Ectodermal cell (in vitro differentiated cells): ENCODE data around the gene TNS3.

Experiments used
- H3K27ac ChIP-seq: 2 replicates; pipeline ENCODE4 v1.7.0; 2013; ENCODE audit warnings: mild to moderate bottlenecking, low read depth, low read length; ENCODE audit not compliant: insufficient read depth, poor library complexity, severe bottlenecking
- H3K27me3 ChIP-seq: 2 replicates; pipeline ENCODE4 v1.7.0; 2013; ENCODE audit warnings: mild to moderate bottlenecking, low read length; ENCODE audit not compliant: insufficient read depth, control insufficient read depth, poor library complexity, severe bottlenecking
- H3K36me3 ChIP-seq: one replicate; pipeline ENCODE4 v1.7.0; 2013; ENCODE audit warnings: low read length; ENCODE audit not compliant: control insufficient read depth, insufficient read depth
- H3K4me1 ChIP-seq: one replicate; pipeline ENCODE4 v1.7.0; 2013; ENCODE audit warnings: low read length; ENCODE audit not compliant: control insufficient read depth, insufficient read depth
- H3K4me3 ChIP-seq: 2 replicates; pipeline ENCODE4 v1.7.0; 2013; ENCODE audit warnings: low read depth, low read length, control low read depth; ENCODE audit not compliant: insufficient read depth
- H3K9me3 ChIP-seq: 2 replicates; pipeline ENCODE4 v1.7.0; 2013; ENCODE audit warnings: mild to moderate bottlenecking, low read length, moderate library complexity; ENCODE audit not compliant: control insufficient read depth
- WGBS, 2 experiments: methylation state at CpG; one replicate each; pipeline ENCODE4 v1.1.7; 2013; ENCODE audit warnings: missing lambda C conversion rate in 2 of 2; 5-methylcytosine and 5-hydroxymethylcytosine counted together

Gene TNS3

GRCh38 chr7:47454069-47454973 lies 127.6 kb downstream of the TNS3 start:
- H3K9me3 ChIP-seq = no peaks in the 10 kb centered on the region
- H3K4me1 ChIP-seq = peaks cover 26% of the 10 kb centered on the region
- no peaks in the 10 kb centered on the region for H3K27me3 ChIP-seq
- H3K36me3 ChIP-seq = no peaks in the 10 kb centered on the region
- WGBS, 2 experiments = 76 to 79% methylated on average over 14 of the region's 14 CpGs
- no peak overlapping the region for H3K4me3 ChIP-seq
- no peak overlapping the region for H3K27ac ChIP-seq

GRCh38 chr7:47453093-47454061 lies 128.5 kb downstream of the TNS3 start:
- H3K27me3 ChIP-seq = no peaks in the 10 kb centered on the region
- H3K27ac ChIP-seq = no peak overlapping the region
- H3K4me3 ChIP-seq = no peak overlapping the region
- no peaks in the 10 kb centered on the region for H3K9me3 ChIP-seq
- peaks cover 26% of the 10 kb centered on the region for H3K4me1 ChIP-seq
- no peaks in the 10 kb centered on the region for H3K36me3 ChIP-seq
- whole genome bisulfite sequencing, 2 experiments = 83 to 86% methylated on average over 22 to 23 of the region's 23 CpGs

DNA sequence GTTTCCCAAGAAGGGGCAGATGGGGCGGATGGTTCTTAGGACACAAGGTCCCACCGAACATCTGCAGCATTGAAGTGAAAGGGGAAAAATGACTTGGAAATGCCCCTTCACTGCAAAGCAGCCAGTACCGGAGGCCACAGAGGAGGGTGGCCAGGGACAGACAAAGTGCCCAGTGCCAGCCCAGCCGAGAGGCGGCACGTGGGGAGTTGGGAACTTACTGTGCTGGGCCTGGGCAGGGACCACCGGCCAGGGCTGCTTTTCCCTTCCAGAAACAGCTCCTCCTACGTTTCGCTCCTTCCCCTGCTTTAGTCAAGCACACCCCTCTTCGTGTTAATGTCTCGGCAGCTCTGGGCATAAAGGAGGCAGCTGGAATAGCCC lies 129.2 kb downstream of the TNS3 start:
- H3K27ac ChIP-seq = no peak overlapping the region
- H3K4me3 ChIP-seq = no peak overlapping the region
- WGBS, 2 experiments = 82 to 84% methylated on average over 11 of the region's 11 CpGs
- no peaks in the 10 kb centered on the region for H3K27me3 ChIP-seq
- no peaks in the 10 kb centered on the region for H3K9me3 ChIP-seq
- no peaks in the 10 kb centered on the region for H3K36me3 ChIP-seq
- H3K4me1 ChIP-seq = peaks cover 26% of the 10 kb centered on the region

- 92 to 93% methylated on average over 3 of the region's 3 CpGs for WGBS, 2 experiments
- no peak overlapping the region for H3K27ac ChIP-seq
- peaks cover 26% of the 10 kb centered on the region for H3K4me1 ChIP-seq
- no peaks in the 10 kb centered on the region for H3K27me3 ChIP-seq
- no peaks in the 10 kb centered on the region for H3K9me3 ChIP-seq
- H3K4me3 ChIP-seq = no peak overlapping the region
- no peaks in the 10 kb centered on the region for H3K36me3 ChIP-seq
Observed at GRCh38 chr7:47452295-47452694, 129.6 kb downstream of the TNS3 start.

GRCh38 chr7:47451851-47452205 lies 130.1 kb downstream of the TNS3 start:
- Histone ChIP-seq H3K27ac (no peak overlapping the region), H3K4me3 (no peak overlapping the region)

DNA sequence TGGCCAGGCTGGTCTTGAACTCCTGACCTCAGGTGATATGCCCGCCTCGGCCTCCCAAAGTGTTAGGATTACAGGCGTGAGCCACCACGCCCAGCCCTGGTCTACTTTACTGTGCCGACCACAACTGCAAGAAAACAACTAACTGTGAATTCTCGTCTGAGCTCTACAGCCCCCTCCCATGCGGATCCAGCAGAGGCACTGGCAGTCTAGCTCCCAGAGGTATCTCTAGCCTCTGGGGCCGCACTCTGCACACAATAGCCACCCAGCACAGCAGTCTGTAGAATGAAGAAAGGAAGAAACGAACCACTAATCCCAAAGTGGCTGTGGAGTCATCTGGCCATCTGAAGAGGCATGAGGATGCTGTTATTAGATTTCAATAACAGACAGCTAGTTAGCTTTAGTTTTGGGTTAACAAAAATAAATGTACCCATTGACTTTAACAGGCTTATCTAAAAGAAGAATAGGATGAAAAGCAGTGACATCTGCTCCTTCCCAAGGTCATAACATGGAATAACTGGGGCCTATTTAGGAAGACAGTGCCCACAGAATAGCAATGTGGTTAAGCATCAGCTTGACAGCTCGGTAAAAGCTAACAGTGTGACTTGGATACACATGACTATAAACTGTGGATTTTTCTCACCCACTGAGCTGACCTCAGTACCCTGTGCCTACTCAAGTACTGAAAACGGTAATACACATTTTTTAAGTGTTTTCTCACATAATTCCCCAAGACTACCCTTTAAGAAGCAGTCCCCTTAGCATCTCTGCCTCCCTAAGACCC lies 131.9 kb downstream of the TNS3 start:
- no peaks in the 10 kb centered on the region for H3K27me3 ChIP-seq
- H3K36me3 ChIP-seq = no peaks in the 10 kb centered on the region
- H3K4me1 ChIP-seq = peaks cover 34% of the 10 kb centered on the region
- 86 to 90% methylated on average over 11 of the region's 11 CpGs for WGBS, 2 experiments
- H3K4me3 ChIP-seq = no peak overlapping the region
- no peaks in the 10 kb centered on the region for H3K9me3 ChIP-seq
- no peak overlapping the region for H3K27ac ChIP-seq

More at GRCh38 chr7:47451851-47452205, 130.1 kb downstream of the TNS3 start:
- WGBS, 2 experiments = 73 to 78% methylated on average over 3 of the region's 3 CpGs
- Histone ChIP-seq H3K36me3 (no peaks in the 10 kb centered on the region), H3K4me1 (peaks cover 31% of the 10 kb centered on the region), H3K27me3 (no peaks in the 10 kb centered on the region), H3K9me3 (no peaks in the 10 kb centered on the region)

DNA sequence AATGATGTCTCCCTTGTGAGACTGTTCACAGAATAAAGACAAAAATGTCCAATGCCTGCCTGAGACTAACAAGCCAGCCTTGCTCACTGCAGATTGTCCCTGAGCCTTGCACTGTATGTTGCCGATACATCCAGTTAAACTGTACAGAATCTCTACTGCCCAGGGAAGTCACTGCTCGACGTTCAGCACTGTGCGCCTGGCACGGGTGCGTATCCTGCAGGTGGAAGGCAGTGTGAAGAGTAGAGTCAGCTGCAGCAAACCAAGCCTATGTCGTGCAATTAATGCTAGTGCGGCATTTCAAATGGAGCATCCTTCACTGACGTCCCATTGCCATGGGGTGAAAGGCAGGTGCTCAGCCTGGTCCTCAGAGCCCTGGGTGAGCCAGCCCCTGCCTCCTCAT lies 132.9 kb downstream of the TNS3 start:
- Histone ChIP-seq H3K9me3 (no peaks in the 10 kb centered on the region), H3K27me3 (no peaks in the 10 kb centered on the region), H3K4me3 (no peak overlapping the region), H3K4me1 (peaks cover 25% of the 10 kb centered on the region), H3K27ac (no peak overlapping the region), H3K36me3 (no peaks in the 10 kb centered on the region)
- 96% methylated on average over 9 of the region's 9 CpGs for WGBS, 2 experiments

DNA sequence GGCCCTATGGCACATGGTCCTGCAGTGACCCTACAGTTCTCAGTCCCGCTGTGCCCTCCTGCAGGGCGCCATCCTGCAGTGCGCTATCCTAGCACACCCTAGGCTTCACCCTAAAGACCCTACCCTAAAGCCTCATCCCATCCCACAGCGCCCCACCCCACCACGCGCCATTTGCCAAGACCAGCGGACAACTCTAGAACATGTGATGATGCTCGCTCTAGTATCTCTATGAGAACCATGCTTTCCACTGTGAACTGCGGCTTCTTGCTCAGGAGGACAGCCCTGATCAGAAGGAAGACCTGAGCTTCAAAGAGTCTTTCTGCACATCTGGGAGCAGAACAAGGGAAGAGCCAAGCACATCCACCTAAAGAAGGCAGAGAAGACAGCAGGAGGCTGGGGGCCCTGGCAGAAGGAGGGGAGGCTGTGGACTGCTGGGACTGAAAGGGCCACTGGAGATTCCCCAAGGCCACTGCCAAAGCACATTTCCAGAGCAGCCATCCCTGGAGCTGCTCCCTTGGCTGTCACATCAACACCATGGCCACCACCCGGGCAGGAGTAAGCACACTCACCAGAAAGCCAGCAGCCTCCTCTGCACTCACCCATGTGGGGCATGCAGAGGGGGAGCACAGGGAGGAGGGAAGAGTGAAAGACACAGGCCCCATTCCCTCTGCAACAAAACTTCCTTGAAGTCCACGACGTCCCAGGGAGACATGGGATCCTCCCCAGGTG lies 134.1 kb downstream of the TNS3 start:
- no peaks in the 10 kb centered on the region for H3K9me3 ChIP-seq
- 94 to 96% methylated on average over 12 of the region's 12 CpGs for WGBS, 2 experiments
- H3K27me3 ChIP-seq = no peaks in the 10 kb centered on the region
- H3K4me1 ChIP-seq = peaks cover 25% of the 10 kb centered on the region
- H3K4me3 ChIP-seq = no peak overlapping the region
- H3K36me3 ChIP-seq = no peaks in the 10 kb centered on the region
- H3K27ac ChIP-seq = no peak overlapping the region

GRCh38 chr7:47446871-47447466 lies 134.9 kb downstream of the TNS3 start:
- Histone ChIP-seq H3K27ac (no peak overlapping the region), H3K9me3 (no peaks in the 10 kb centered on the region)
- 89 to 90% methylated on average over 9 of the region's 9 CpGs for WGBS, 2 experiments

More at GRCh38 chr7:47446871-47447466, 134.9 kb downstream of the TNS3 start:
- Histone ChIP-seq H3K36me3 (no peaks in the 10 kb centered on the region), H3K4me1 (peaks cover 26% of the 10 kb centered on the region), H3K27me3 (no peaks in the 10 kb centered on the region), H3K4me3 (no peak overlapping the region)
